HG02763 (cell line): ENCODE data around the gene CNPY3.
A peak's percentile ranks its signal among the peaks of the same experiment; 100 is the strongest.
"Not testable (repeated sequence)": the region's sequence is repeated elsewhere in the genome, so short reads cannot be mapped to it uniquely, and the experiment has no call there.

ENCODE experiments used
- ATAC-seq: cut with Tn5 transposase; IDR thresholded peaks from one replicate; pipeline ENCODE4 v1.9.1; 2021; ENCODE audit warnings: mild to moderate bottlenecking, moderate library complexity; ENCODE audit not compliant: unreplicated experiment

CNPY3 gene

GRCh38 chr6:42928986-42929820 is at the start of gene CNPY3:
Gene CNPY3, plus strand, starts transcription at chr6:42929480. Its CDS starts 91 bp downstream, at chr6:42929571.
- peak; percentile 76 for ATAC-seq

GRCh38 chr6:42880240-42880817 is 49.0 kb upstream of the CNPY3 start:
- ATAC-seq = not testable (repeated sequence)

DNA sequence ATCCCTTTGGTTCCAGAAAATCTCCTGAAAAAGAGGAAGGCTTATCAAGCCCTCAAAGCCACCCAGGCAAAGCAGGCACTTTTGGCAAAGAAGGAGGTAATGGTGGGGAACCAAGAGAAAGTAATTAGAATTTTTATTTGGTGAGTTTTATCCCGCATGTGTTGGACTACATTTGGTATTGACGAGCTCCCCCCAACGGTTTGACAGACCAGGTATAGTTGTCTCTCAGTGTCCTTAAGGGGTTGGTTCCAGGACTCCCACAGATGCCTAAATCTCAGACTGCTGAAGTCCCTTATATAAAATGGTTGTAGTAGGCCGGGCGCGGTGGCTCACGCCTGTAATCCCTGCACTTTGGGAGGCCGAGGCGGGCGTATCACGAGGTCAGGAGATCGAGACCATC is 48.4 kb upstream of the CNPY3 start:
- not testable (repeated sequence) for ATAC-seq

- no peak for ATAC-seq
Observed at GRCh38 chr6:42885702-42886101, 43.6 kb upstream of the CNPY3 start.

DNA sequence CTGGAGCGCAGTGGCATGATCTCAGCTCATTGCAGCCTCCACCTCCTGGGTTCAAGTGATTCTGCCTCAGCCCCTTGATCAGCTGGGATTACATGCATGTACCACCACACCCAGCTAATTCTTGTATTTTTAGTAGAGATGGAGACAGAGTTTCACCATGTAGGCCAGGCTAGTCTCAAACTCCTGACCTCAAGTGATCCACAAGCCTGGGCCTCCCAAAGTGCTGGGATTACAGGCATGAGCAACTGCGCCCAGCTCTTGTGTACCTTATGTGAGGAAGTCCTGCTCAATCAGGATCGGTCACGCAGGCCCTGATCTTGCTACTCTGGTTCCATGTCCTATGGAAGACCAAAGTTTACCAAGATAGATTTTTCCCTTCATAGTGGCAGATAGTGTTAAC is 41.1 kb upstream of the CNPY3 start:
- not testable (repeated sequence) for ATAC-seq

DNA sequence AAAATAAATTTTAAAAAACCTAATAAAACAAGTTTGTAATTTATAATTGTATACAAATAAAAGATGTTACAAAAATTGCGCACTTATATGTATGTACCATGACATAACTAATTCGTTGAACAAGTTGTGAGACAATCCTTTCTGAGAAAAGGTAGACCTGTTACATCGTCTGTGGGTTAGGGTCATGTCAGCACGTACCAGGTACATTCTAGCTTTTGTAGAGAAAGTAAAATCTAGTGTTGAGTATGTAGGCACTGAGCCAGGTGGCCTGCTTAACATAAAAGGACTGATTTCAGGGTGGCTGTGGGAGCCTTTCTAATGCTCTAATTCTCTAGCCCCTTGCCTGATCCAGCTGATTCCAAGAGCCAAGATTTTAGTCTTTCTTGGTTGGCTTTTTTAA is 39.5 kb upstream of the CNPY3 start:
- no peak for ATAC-seq

GRCh38 chr6:42890311-42891198 is 38.7 kb upstream of the CNPY3 start:
- ATAC-seq = peak; percentile 76

GRCh38 chr6:42891199-42891722 is 38.0 kb upstream of the CNPY3 start:
- ATAC-seq = no peak

- not testable (repeated sequence) for ATAC-seq
Observed at GRCh38 chr6:42894041-42894828, 35.0 kb upstream of the CNPY3 start.

- ATAC-seq = no peak
Observed at GRCh38 chr6:42896178-42896719, 33.0 kb upstream of the CNPY3 start.

GRCh38 chr6:42898891-42899361 is 30.4 kb upstream of the CNPY3 start:
- ATAC-seq = no peak

DNA sequence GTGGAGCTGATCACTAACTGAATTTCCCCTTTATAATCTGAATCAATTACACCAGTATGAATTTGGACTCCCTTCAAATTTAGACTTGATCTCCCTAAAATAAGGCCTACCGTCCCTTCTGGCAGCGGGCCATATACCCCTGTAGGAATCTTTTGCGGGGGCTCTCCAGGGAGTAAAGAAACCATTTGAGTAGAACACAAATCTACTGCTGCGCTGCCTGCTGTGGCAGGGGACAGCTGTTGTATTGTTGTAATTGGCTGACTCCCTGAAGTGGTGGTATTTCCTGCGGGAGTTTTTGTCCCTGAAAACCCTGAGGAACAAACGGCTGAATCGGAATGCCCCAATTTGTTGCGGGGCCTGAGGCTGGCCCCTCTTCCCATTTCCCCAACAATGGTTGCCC is 29.4 kb upstream of the CNPY3 start:
- no peak for ATAC-seq

- no peak for ATAC-seq
Observed at GRCh38 chr6:42901538-42901957, 27.7 kb upstream of the CNPY3 start.

GRCh38 chr6:42902429-42903263 is 26.6 kb upstream of the CNPY3 start:
- ATAC-seq = not testable (repeated sequence)

DNA sequence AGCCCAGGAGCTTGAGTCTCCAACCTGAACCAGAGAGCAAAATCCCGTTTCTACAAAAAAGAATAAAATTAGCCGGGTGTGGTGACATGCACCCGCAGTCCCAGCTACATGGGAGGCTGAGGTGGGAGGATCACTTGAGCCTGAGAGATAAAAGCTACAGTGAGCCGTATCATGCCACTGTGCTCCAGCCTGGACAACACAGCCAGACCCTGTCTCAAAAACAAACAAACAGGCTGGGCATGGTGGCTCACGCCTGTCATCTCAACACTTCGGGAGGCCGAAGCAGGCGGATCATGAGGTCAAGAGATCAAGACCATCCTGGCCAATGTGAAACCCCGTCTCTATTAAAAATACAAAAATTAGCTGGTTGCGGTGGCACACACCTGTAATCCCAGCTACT is 24.8 kb upstream of the CNPY3 start:
- ATAC-seq = no peak

- no peak for ATAC-seq
Observed at GRCh38 chr6:42907336-42907735, 21.9 kb upstream of the CNPY3 start.

GRCh38 chr6:42909835-42910234 is 19.4 kb upstream of the CNPY3 start:
- ATAC-seq = no peak

DNA sequence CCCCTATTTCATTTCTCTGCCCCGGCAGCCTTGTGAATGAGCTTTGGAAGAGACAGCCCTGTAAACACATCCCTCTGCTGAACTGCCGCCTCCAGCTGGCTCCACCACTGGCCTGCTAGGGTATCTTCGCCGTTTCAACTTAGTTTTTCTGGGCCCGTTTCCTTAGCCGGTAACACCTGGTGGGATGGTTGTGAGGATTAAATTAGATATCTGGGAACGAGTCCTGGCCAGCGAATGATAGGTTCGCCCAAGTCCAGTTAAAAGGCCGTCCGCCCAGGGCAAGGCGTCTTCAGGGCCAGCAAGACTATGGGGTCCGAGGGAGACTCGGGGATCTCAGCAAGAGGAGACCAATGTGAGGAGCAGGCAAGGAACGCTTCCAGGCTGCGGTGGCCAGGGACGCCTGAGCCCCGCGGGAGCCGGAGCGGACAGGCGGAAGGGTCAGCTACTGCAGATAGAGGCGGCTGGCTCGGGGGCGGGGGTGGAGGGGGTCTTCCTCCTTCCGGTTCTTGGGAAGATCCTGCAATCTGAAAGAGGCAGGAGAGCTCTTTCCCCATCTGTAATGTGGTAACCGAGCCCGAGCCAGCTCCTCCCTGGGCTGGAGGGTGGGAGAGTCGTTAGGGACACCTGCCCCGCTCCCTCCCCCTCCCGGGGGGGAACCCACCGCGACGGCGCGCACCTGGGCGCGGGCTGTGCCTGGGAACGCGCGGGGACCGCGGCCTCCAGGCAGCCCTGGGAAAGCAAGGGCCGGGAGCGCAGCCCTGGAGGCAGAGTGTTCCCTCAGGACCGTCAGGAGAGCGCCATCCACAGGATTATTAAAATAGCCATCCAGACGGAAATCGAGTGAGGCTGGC is 17.9 kb upstream of the CNPY3 start:
- ATAC-seq = no peak
